Measurements from ENCODE around the gene TMEM123. TPM values are rescaled to one million over a fixed set of nuclear protein-coding genes. Genes with fewer than 3 reads are reported as not detected.

The TMEM123 gene
- total and polyA plus RNA-seq, 10 of the 15 experiments (the other 5 are each of a cell fraction or from before 2014, with no cell fraction given), result 35.1 to 667 (median 123) TPM

- Histone ChIP-seq H3K27me3 (replicated peaks in 1 of 2; ENCODE audit: control insufficient read depth in 2 of 2, insufficient read depth in 2 of 2, low read length in 1 of 2) (no peaks in the 10 kb centered on the region), H3K4me2 (ENCODE audit: control insufficient read depth, insufficient read depth) (no peak overlapping the region), H3K4me3 (no peak overlapping the region), H3K36me3 (ENCODE audit: control insufficient read depth in 2 of 2, insufficient read depth in 2 of 2, low read length in 1 of 2) (no peaks in the 10 kb centered on the region), H3K27ac (ENCODE audit: control insufficient read depth, insufficient read depth) (no peak overlapping the region), H2AFZ (ENCODE audit: control insufficient read depth, low read depth, low read length) (no peak overlapping the region), H3K9me3 (replicated peaks; ENCODE audit: control insufficient read depth, insufficient read depth, low read length) (no peaks in the 10 kb centered on the region), H4K20me1 (ENCODE audit: control insufficient read depth, insufficient read depth) (no peaks in the 10 kb centered on the region), H3K79me2 (ENCODE audit: control insufficient read depth, insufficient read depth, low read length) (no peaks in the 10 kb centered on the region), H3K4me1 (ENCODE audit: control insufficient read depth, insufficient read depth, low read length) (peaks cover 14% of the 10 kb centered on the region), H3K9ac (ENCODE audit: control insufficient read depth, insufficient read depth, low read length) (no peak overlapping the region)
- ChIA-PET CTCF (no interaction called here), POLR2A (no interaction called here), SMC1A (ENCODE audit: uncharacterized antibody, unreplicated experiment) (no interaction called here), RAD21 (ENCODE audit: unreplicated experiment) (no interaction called here)
- in situ Hi-C loops (cut with MboI) (no loop called here), intact Hi-C loops (cut with micrococcal nuclease; ENCODE audit: unreplicated experiment) (no loop called here)
- no TSS peak for BruUV-seq (replicated peaks)
- DNase-seq (ENCODE audit: low read depth, low spot score) (no peak), FAIRE-seq (no peak), ATAC-seq (no peak)
- TF ChIP-seq ZNF274 (IDR thresholded peaks at IDR 0.05; ENCODE audit: insufficient read depth, insufficient read length) (no peak), CTCF (IDR thresholded peaks at IDR 0.05 in 2 of 3, conservative IDR thresholded peaks at IDR 0.05 in 1 of 3; ENCODE audit: control insufficient read depth in 2 of 3, extremely low read depth in 1 of 3, insufficient read depth in 1 of 3, low read depth in 3 of 3, low read length in 3 of 3) (no peak), STAT1 (conservative IDR thresholded peaks at IDR 0.05) (no peak), JUND (IDR thresholded peaks at IDR 0.05; ENCODE audit: low read depth, low read length) (no peak), BMI1 (IDR thresholded peaks at IDR 0.05; ENCODE audit: borderline replicate concordance) (no peak), PKNOX1 (IDR thresholded peaks at IDR 0.05) (no peak), DPF2 (IDR thresholded peaks at IDR 0.05) (no peak), SRF (IDR thresholded peaks at IDR 0.05; ENCODE audit: low read depth in 2 of 2, low read length in 2 of 2) (no peak), RELA (IDR thresholded peaks at IDR 0.05; ENCODE audit: borderline replicate concordance, partially characterized antibody) (no peak), KLF5 (IDR thresholded peaks at IDR 0.05; ENCODE audit: partially characterized antibody) (no peak), SMC3 (IDR thresholded peaks at IDR 0.05; ENCODE audit: borderline replicate concordance, low read length) (no peak), TCF3 (IDR thresholded peaks at IDR 0.05; ENCODE audit: borderline replicate concordance, insufficient read depth, low read depth, low read length) (no peak)
- WGBS (ENCODE audit: insufficient coverage, insufficient replicate concordance, low lambda C conversion rate, missing lambda C conversion rate), result 91% methylated on average over 8 of the region's 8 CpGs
Measured at GRCh38 chr11:102469196-102469821, 16.7 kb upstream of the TMEM123 start.

Data from GM12878 (cell line).